HG03097 (cell line): ENCODE data around the gene SLC11A2.

Experiments used
- ATAC-seq: cut with Tn5 transposase; IDR thresholded peaks from one replicate; pipeline ENCODE4 v1.9.1; 2021; ENCODE audit not compliant: unreplicated experiment, low FRiP score

Gene SLC11A2

GRCh38 chr12:51025836-51026638 is at the start of gene SLC11A2:
Gene SLC11A2, minus strand, starts transcription at chr12:51026384. Its CDS starts 15,656 bp downstream, at chr12:51010728.
- ATAC-seq = peak; percentile 85

DNA sequence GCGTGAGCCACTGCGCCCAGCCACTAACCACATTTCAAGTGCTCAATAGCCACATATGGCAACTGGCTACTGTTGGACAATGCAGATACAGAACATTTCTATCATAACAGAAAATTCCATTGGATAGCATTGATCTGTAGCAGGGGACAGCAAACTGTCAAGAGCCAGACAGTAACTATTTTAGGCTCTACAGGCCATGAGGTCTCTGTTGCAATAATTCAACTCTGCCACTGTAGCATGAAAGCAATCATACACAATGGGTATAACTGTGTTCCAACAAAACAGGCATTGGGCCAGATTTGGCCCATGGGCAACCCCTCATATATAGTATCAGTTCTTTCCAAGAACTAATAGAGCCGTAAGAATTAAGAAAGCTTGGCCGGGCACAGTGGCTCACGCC is 49.2 kb upstream of the SLC11A2 start:
- ATAC-seq = no peak

DNA sequence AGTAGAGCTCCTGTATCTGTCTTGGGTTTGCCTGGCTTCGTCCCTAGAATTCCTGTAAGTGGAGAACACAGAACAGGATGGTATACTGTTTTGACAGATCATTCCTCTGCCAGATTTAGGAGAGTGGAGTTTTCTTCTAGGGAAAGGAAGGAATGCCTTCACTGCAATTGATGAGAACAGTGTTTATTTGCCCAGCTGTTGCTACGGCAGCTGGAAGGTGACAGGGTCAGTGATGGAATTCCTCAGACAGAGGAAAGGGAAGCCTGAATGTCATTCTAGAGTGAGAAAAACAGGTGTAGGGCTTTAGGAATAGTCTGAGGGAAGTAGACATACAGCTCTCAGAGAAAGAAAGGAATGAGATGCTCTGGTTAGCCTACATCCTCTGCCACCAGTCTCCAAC is 45.5 kb upstream of the SLC11A2 start:
- no peak for ATAC-seq

DNA sequence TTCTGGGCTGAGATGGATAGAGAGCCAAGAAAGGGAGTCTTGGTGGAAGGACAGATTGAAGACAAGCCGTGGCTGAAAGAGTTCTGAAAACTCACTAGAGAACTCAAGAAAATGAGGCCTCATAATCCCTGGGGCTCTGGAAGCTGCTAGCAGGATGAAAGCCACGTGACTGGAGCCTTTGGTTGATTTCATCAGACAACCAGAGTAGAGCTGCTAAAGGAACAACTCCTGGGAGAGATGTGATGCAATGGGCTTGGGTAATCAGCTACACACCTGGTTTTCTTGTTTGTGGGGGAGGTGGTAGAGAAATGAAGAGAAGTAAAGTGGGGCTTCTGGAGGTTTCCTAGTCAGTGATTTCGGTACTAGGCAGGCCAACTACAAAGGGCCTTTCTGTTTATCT is 43.8 kb upstream of the SLC11A2 start:
- ATAC-seq = no peak

DNA sequence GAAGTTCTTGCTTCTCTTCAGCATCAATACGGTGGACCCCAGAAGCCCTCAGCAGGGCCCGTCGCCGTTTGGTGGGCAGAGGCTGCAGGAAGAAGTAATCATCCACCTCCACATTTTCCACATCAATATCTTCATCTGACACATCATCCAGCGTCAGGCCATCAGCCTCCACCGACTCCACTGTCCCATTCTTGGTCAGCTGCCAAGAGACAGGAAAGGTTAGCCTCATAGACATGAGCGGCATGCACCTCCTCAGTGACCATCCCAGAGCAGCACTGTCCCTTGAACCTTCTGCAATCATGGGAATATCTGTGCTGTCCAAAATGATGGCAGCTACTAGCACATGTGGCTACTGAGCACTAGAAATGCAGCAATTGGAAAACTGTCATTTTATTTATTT is 41.6 kb upstream of the SLC11A2 start:
- ATAC-seq = no peak

GRCh38 chr12:51067229-51067628 is 41.0 kb upstream of the SLC11A2 start:
- no peak for ATAC-seq

DNA sequence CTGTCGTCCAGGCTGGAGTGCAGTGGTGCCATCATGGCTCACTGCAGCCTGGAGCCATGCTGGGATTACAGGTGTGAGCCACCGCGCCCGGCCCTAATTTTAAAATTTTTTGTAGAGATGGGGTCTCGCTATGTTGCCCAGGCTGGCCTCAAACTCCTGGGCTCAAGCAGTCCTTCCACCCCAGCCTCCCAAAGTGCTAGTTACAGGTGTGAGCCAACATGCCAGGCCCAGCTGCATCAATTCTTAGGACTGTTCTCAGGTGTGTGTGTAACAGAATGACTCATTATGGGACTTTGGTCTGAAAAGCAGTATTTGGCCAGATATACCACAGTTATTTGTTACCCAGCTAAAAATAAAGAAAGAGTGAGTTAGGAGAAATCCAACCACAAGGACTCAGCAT is 39.3 kb upstream of the SLC11A2 start:
- no peak for ATAC-seq

DNA sequence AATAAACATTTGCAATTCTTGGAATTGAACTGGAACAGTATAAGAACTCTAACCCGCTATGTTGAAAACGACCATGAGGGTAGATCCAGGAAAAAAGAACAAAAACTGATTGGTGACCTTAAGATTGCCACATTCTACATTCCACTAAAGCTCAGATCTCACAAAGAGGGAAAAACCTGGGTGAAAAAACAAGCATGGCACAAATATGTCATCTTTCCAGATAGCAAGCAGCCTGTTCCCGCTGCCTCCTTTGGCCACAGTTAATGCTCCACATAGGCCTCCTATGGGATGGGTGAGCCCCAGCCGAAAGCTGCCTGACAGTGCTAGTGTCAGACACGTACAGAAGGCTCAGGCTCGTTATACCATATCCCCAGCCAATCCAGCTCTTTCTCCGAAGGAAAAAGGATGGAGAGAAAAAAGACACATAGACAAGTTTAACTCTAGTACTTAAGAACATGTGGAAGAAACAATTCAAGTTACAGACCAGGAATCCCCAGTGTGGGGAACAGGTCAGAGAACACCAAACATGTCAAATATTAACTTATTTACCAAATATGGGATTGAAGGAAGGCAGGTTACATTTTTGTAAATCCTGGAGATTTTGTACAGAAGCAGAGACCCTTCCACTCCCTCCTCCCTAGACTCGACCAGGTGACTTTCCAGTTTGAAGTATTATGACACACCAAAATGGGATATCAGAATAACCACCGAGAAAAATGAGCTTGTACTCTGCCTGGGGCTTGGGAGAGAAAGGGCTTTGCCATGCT is 36.6 kb upstream of the SLC11A2 start:
- no peak for ATAC-seq

- no peak for ATAC-seq
Observed at GRCh38 chr12:51059086-51059485, 32.9 kb upstream of the SLC11A2 start.

- no peak for ATAC-seq
Observed at GRCh38 chr12:51056242-51056641, 30.1 kb upstream of the SLC11A2 start.

DNA sequence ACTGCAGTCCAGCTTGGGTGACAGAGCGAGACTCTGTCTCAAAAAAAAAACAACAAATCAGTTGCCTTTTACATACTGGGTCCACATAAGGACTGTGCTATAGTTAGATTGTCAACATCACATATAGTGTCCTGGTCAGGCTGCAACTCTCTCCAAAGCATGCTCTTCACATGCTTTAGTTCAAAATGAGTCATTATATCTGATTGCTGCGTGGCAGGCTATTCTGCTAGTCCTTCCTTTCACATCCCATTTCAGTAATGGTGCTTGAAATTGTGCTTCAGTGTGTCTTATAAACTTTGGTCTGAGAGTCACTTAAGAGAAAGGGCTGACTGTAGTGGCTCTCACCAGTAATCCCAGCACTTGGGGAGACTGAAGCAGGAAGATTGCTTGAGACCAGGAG is 28.9 kb upstream of the SLC11A2 start:
- ATAC-seq = no peak

- ATAC-seq = no peak
Observed at GRCh38 chr12:51051787-51052186, 25.6 kb upstream of the SLC11A2 start.

- ATAC-seq = no peak
Observed at GRCh38 chr12:51049525-51049924, 23.3 kb upstream of the SLC11A2 start.

DNA sequence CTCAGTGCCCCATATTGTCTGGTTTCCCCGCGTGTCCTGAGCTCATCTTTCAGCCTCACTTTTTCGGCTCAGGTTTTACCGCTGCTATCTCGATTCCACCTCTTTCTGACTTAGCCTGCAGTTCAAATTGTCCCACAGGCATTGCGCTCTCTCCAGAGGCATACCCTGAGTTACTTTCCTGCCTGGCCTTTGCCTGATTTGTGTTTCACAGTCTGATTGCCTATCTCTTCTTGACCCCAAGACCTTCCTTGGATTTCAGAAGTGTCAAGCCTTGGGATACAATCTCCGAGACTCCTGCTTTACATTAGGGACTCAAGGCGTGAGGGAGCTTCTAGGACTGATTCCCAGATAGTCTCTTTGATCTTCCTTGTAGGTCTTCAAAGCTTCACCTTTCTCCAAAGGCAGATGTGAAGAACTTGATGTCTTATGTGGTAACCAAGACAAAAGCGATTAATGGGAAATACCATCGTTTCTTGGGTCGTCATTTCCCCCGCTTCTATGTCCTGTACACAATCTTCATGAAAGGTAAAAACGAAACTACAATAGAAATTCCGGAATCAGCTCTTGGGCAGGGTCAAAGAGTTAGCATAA is 22.6 kb upstream of the SLC11A2 start:
- no peak for ATAC-seq

- ATAC-seq = peak; percentile 95
Observed at GRCh38 chr12:51047655-51048540, 21.7 kb upstream of the SLC11A2 start, which contains the start of gene LETMD1. Gene LETMD1, plus strand, starts transcription at chr12:51048327. Its CDS starts 30 bp downstream, at chr12:51048357.

GRCh38 chr12:51036279-51036678 is 10.1 kb upstream of the SLC11A2 start:
- no peak for ATAC-seq

DNA sequence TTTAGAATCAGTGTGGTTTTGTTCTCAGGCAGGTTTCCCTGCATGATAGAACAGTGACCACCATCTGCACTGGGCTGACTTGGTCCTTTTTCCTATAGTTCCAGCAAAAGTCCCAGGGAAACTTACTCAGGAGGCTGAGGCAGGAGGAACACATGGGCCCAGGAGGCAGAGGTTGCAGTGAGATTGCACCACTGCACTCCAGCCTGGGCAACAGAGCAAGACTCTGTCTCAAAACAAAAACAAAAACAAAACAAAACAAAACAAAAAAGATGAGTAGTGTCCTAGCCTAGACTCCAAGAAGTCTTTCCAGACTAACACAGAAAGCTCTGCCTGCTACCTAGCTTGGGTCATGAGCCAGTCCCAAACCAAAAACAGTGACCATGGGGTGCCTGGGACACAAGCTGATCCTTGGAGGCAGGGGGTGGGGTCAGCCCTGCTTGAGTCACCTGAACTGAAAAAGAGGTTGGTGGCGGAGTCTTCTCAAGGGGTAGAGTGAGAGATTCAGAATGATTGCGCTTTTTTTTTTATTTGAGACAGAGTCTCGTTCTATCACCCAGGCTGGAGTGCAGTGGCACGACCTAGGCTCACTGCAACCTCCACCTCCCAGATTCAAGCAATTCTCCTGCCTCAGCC is 7.4 kb upstream of the SLC11A2 start:
- no peak for ATAC-seq

DNA sequence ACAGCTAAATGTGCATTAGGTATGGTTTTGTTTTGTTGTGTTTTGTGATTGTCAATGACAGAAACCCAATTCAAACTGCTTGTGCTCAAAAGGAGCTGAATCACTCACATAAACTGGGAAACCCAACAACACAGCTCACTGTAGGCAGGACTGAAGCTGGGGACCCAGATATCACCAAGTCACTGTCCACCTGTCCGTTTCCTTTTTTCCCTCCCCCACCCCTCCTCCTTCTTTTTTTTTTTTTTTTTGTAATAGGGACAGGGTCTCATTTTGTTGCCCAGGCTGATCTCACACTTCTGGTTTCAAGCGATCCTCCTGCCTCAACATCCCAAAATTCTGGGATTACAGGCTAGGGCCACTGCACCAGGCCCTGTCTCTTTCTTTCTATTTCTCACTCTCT is 6.9 kb upstream of the SLC11A2 start:
- ATAC-seq = no peak

GRCh38 chr12:51028813-51029150 is 2.6 kb upstream of the SLC11A2 start:
- ATAC-seq = no peak

DNA sequence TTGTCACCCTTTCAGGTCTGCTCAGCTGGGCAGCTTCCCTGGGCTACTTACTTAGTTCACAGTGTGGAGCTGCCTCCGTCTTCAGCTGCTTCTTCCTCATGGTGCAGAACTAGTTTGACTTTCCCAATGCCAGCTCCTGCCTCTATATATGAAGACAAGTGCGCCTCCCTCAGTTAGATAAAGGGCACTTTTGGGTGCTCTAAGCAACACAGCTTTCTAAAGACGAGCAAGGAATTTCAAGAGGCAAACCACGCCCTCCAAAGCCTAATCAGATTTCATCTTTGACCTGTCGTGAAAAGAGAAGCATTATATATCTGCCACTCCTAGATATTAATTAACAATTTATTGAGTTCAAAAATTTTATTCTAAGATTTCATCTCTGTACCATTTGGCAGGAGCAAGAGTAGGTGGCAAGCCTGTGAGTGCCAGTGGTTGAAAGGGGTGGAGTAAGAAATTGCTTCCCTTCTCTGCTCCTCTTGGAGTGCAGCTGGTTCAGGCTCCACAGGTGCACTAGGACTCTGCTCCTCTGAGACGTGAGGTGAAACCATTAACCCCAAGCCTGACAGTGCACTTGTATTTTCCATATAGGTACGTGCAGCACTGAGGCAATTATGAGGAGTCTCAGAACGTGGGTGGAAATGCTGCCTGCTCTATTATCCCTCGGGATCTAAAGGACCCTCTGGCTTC is 2.1 kb upstream of the SLC11A2 start:
- no peak for ATAC-seq
